ENCODE results near the gene LSM2.

LSM2 gene

DNA sequence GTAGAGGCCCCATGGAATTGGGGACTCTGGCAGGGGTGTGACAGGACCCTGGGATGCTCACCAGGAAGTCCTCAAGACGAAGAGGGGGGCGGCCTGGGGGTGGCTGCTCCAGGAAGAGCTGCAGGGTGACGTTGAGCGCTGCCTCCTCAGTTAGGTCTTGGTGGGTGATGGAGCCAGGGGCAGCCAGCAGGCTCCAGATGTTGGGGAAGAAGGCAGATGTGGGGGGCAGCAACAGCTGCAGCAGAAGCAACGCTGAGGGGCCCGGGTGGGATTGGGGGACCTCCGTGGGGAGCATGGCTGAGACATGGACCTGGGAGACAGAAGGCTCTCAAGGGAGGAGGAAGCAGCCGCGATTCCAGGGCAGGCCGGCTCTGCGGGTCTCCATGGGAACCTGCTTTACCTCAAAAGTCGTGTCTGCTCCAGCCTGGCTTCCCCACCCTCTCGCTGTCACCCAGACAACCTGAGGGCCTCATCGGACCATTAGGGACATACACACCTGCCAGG lies 30.2 kb downstream of the LSM2 start:
- FAIRE-seq = no peak

DNA sequence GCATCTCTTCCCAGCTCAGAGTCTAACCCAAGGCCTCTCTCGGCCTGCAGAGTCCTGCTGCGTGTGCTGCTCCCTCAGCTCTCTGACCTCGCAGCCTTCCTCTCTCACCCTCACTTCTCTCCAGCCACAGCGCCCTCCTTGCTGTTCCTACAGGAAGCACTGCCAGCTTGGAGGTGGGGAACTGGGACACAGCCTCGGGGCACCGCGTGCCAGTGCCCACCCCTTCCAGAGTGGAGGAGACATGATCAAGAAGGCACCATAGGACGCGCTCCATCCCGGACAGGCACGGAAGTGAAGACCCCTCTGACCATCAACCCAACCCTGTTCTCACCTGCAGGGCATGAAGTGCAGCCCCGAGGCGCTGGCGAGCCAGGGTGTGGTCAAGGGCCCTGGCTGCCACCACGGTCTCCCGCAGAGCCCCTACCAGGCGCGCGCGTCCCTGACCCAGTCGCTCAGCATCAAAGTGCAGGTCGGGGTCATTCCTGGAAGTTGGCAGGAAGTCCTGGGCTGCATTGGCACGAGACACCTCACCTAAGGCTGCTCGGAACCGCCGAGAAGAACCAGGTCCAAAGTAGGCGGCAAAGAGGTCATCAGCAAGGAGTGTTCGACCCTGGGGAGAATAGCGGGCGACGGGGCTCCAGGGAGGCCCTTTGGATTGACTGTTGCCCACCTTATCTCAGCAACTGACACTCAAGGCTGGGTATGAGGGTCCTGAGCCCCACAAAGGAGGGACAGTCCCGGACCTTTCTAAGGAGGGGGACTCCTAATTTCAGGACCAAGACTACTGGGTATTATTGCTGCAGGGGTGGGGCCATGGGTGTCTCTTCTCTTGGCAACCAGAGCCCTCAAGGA lies 30.9 kb downstream of the LSM2 start:
- FAIRE-seq = no peak

DNA sequence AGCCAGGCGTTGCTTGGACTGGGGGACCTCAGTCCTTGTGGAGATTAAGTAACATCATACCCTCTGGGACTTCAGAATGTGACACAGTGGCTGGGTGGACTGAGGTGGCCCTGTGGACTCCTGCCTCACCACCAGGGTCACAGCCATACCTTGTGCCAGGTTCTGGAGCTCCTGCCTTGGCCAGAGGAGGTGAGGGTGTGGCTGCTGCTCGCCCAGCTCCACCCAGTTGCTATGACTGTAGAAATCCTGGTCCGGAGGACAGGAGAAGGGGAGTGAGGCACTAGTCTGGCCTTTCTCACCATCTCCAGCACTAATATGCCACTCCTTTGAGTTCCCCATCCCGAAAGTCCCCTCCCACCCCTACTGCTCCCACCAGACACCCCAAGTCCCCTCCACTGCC lies 31.6 kb downstream of the LSM2 start:
- FAIRE-seq = no peak

DNA sequence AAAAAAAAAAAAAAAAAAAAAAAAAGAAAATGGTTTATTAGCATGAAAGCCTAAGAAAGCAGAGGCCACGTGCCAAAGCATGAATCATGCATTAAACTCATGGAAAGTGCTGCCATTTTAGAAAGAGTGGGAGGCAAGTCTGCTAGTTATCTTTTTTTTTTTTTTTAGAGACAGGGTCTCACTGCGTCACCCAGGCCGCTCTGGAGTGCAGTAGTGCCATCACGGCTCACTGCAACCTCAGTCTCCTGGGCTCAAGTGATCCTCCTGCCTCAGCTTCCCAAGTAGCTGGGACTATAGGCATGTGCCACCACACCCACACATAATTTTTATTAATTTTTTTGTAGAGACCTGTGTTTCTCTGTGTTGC lies 34.8 kb downstream of the LSM2 start:
- no peak for FAIRE-seq

DNA sequence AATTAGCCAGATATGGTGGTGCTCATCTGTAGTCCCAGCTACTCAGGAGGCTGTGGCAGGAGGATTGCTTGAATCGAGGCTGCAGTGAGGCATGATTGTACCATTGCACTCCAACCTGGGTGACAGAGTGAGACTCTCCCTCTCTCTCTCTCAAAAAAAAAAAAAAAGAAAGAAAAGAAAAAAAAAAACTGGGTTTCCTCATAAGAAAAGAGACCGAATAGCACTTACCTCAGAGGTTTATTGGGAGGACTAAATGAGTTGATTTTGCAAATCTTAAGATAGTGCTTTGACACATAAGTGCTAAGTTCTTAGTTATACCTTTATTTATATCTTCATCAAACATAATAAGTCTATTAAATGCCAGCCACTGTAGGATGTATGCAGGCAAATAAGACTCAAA lies 35.9 kb downstream of the LSM2 start:
- FAIRE-seq = no peak

DNA sequence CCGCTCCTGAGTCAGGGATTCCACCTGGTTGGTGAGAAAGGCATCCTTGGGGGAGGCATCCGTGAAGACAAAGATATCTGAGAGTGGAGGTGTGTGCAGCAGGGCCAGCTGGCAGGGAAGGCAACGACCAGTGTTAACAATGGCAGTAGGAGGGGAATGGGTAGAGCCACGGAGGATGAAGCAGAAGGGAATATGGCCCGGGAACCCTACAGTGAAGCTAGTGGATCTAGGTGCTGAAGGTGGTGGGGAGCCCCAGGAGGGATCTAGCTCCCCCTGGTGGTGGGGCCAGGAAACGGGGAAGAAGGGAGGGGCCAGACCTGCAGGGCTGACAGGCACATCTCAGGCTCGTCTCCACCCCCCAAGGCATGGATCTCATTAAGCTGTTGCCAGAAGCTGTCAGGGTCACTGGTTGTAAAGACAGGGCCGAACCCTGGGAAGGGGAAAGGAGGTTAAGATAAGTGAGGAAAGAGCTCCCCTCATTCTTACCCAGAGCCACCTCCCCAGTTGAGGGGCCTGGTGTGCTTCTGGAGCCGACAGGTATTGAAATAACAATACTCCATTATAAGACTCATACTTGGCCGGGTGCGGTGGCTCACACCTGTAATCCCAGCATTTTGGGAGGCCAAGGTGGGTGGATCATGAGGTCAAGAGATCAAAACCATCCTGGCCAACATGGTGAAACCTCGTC lies 36.9 kb downstream of the LSM2 start:
- no peak for FAIRE-seq

DNA sequence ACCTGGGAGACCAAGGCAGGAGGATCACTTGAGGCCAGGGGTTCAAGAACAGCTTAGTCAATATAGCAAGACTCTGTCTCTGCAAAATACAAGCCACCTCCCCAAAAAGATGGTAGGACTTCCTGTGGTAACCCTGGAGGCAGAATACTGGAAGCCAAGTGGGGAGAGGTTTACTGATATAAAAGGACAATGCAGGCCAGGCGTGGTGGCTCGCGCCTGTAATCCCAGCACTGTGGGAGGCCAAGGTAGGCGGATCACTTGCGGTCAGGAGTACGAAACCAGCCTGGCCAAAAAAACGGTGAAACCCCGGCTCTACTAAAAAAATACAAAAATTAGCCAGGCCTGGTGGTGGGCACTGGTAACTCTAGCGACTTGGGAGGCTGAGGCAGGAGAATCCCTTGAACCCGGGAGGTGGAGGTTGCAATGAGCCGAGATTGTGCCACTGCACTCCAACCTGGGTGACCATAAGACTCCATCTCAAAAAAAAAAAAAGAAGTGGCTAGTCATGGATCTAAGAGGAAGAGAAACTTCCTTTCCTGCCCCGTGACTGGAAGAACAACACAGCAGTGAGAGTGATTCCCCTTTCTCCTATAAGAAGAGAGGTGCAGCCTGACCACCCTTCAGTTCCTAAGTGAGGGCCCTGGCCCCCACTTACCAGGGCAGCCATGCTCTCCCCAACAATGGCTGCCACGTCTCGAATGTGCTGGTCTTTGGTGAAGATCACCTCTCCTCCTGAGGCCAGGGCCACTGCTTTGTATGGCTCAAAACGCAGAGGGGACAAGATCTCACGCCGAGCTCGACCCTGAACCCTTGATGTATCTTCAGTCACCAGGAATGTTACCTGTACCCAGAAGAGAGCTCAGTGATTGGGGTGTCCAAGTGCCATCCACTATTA lies 38.2 kb downstream of the LSM2 start:
- FAIRE-seq = no peak

DNA sequence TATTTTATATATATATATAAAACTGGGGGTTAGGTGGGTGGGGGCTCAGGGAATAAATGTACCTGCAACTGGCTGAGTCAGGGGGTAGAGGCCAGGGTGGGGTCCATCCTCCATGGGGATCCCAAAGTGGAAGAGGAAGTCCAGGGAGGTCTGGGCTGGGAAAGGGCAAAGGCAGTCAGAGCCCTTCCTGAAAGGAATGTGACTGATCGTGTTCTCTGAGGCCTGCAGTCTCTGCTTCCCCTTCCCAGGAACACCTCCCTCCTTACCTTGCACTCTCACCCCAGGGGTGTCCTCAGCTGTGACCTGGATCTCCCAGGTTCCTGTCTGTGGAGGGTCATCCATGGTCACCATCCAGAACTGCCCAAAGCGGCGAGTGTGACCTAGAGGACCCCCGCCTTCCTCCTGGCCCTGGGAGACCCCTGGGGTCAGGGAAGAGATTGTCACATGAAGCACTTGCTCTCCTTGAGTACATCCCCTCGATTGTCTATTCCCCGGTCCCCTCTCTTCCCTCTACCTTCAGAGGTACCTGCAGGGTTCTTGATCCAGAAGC lies 39.6 kb downstream of the LSM2 start:
- no peak for FAIRE-seq

DNA sequence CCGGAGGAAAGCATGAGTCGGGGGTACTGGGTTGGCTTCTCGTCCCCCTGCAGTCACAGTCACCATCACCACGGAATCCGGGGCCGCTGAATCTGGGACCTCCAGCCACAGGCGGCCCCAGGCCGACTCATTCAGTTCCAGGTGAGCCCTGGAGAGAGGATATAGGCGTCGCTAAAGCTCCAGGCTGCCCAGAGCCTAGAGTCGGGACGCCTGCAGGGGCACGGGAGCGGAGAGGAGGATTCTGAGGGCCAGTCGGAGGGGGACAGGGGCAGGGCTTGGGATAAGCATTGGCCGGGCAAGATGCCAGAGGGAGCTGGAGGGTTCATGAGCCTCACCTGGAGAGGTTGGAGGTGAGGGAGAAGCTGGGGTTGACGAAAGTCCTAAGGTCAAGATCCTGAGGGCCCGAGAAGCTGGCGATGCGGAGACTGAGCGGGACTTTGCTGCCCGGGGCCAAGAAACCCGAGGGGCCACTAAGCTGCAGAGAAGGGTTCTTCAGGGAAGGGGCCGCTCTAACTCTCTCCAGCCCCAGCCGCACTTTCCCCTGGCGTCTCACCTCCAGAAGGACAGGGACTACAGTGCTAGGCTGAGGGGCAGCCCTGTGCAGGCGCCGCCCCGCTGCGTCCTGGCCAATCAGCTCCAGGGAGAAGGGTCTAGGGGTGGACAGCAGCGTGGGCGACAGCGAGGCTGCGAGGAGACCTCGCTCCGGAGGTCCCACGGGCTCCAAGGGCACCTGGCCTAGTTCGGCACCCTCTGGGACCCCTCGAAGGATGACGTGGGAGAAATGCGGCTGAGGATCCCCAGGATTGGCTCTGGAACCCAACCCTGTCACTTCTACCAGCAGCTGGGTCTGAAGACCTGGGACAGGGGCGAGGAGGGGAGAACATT lies 40.6 kb downstream of the LSM2 start:
- FAIRE-seq = no peak

DNA sequence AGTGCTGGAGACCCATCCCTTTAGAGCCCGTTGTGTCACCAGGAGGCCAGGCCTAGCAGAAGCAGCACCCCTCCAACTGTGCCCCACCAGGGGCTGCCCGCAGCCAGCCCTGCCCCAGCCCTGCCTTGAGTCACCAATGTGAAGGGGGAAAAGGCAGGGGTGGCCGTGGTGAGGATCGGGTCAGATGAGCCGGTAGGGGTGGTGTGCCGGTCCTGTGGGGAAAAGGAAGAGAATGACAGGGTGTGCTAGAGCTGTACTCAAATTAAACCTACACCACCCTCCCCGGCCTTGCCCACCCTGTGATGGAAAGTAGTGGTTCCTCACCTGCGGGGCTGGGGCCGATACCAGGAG lies 41.2 kb downstream of the LSM2 start:
- no peak for FAIRE-seq

DNA sequence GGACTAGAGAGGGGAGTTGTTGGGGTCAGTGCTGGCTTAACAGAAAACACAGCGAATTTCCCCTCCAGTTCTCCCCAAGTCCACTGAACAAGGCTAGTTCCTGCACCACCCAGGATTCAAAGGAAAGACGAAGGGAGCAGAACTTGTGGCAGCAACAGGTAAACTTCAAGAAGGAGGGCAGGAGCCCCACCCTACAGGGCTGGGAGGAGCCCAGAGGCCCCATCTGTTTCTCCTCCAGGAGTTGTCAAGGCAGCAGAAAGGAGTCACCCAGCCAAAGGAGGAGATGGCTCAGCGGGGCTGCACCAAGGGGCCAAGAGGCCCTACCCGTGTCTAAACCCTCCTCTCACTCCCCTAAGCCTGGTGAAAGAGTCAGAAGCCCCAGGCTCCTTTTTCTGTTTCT lies 42.6 kb downstream of the LSM2 start:
- no peak for FAIRE-seq

DNA sequence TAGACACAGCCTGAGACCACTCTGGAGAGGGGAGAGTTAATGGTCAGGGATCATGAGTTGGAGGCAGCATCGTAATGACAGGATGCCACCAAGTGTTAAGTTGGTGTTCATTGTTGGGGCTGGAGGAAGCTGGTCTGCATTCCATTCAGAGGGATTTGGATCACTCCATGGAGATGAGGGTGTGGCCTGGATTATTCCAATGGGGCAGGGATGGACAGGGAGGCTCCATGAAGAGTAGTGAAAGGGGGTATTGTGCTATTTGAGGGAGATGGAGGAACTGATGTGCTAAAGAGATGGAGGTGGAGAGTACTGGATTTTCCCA lies 43.2 kb downstream of the LSM2 start:
- no peak for FAIRE-seq

DNA sequence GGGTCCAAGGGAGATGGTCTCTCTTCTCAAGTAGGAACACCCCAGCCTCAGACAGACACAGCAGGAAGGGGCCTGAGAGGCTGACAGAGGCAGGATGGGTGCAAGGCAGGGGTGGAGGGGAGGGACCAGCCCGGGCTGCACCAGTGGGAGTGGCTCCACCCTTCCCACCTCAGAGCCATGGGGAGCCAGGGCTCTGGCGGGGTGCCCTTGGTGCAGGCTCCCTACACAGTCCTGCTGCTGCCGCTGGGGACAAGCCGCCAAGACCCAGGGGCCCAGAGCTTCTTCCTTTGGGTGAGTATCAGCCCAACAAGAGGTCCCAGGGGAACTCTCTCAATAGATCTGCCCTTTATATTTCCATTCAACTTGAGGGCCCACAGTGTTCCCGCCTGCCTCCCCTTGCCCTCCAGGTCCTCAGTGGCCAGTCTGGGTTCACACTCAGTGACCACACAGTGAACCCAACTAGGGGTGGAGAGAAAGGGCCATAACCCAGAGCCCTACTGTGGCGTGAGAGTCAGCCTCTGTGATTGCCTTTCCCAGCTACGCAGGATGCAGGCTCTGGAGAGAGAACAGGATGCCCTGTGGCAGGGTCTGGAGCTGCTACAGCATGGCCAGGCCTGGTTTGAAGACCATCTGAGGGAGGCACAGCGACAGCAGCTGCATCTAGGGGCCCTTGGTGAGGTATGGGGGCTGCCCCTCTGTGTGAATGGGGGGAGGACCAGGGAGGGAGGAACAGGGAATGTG lies 43.7 kb downstream of the LSM2 start:
- FAIRE-seq = no peak

DNA sequence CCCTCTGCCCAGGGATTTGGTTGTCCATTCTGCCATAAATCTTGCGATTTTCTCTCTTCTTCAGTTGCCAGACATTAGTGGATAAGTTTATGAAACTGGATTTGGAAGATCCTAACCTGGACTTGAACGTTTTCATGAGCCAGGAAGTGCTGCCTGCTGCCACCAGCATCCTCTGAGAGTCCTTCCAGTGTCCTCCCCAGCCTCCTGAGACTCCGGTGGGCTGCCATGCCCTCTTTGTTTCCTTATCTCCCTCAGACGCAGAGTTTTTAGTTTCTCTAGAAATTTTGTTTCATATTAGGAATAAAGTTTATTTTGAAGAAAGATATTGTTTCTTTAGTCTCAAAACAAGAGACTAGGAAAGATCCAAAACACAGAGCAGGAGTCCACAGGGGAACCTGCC lies 44.4 kb downstream of the LSM2 start, which contains the start of gene SAPCD1:
TSS of gene SAPCD1 (plus strand) at position 301 of the 400 bp plus-strand sequence. CDS start 399 bp downstream, outside the sequence.
- no peak for FAIRE-seq

DNA sequence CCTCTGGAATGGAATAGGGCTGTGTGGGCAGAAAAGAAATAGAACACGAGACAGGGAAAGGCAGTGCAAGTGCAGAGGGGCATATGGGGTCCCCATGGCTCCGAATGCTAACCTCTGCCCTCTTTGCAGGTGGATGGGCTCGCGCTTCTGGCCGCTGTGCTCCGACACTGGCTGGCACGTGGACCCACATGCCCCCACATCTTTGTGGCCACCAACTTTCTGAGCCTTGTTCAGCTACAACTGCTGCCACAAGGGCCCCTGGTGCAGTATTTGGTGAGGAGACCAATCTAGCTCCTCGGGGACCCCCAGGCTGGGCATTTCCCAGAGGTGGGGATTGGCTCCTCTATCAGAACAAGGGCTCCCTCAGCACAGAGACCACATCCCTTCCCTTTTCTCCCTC lies 45.4 kb downstream of the LSM2 start:
- no peak for FAIRE-seq

DNA sequence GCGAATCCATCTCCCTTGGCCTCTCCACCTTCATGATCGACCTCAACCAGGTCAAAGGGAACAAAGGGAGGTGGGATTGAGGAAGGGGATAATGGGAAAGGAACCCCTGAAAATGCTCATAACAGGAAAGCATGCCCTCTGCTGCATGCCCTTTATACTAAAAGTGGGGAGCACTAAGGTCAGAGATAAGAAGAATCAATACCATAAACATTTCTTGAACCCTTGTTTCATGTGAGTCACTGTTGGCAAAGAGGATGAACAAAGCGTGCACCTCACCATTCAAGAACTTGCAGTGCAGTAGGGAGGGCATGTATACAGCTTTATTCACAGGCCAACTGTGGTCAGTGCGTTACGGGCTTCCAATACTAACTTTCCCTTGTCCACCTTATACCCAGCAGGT lies 46.0 kb downstream of the LSM2 start:
- FAIRE-seq = no peak

DNA sequence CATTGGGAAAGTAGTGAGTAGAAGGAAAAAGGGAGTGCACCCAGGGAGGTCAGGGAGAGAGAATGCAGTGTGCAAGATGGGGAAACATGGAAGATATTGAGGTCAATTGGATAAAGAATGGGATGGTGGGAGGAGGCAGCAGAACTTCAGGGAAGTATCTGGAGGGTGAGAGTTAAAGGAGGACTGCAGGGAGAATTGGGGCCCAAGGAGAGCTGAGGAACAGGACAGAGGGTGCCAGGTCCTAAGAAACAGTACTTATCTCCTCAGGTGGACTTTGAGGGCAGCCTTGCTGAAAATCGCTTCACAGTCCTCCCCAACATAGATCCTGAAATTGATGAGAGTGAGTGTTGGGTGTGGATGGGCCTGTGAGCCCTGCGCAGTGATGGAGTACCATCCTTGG lies 48.5 kb downstream of the LSM2 start:
- FAIRE-seq = no peak

DNA sequence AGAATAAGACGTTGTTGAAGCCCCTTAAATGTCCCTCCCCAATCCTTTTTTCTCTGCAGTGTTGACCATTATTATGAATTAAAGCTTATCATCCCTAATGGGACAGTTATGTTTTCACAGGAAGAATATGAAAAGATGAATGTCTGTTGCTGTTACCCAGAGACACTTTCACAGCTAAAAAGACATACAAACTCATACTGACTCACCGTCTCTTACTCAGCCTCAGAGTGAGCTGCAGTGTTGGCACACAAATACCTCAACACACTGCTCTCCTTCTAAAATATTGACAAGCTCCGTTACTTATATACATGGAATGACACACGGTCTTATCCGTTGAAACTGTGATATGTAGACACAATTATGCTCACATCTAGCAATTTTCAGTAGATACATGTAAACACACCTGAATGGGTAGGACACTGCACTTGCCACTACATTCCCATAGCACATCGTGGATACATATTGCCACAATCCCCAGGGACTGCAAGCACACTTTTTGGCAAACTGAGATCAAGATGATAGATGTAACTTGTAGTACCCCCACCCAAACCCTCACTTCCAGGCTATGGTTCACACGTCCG lies 53.9 kb downstream of the LSM2 start:
- FAIRE-seq = no peak

DNA sequence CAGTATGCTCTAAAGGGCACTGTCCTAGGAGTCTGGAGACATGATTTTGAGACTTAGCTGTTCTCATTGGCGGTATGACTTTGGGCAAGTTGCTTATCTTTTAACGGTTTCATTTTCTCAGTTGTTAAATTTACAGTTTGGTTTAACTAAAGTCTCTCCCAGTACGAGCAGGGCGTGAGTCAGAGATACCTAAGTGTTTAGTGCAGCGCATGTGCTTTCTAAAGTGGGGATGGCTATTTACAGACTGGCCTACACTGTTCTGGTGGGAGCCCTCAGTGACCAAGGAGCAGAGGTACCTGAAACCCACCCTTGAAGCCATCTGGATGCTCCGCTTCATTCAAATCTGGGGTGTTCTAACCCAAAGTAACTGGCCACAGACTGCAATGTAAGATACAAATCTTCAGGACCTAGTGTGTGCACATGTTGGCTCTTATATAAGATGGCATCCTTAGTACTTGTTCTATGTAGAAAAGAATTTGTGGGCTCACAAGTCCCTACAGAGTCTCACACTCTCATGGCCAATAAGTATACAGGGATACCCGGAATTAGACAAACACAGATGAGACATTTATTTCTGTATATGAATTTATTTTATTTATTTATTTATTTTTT lies 56.2 kb downstream of the LSM2 start:
- FAIRE-seq = no peak

DNA sequence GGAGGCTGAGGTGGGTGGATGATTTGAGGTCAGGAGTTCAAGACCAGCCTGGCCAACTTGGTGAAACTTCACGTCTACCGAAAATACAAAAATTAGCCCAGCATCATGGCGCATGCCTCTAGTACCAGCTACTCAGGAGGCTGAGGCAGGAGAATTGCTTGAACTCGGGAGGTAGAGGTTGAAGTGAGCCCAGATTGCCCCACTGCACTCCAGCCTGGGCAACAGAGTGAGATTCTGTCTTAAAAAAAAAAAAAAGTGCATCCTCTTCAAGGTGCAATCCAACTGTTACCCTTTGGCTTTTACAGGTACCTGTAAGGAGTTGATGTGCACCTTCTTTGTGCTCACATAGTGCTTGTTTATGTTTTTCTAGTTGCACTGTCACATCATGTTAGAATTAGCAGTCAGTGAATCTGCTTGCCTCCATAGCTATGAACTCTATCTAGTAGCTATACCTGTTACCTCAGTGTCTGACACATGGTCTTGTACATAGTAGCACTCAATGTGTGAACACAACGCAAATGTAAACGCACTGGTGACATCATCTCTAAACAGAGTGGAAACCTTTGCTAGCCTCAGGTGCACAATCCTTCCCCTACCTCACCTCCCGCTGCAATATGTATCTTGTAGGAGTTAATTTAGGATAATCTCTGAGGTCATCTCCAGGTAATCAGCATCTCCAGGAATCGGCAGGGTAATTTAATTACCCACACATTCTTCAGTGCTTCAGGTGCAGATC lies 57.3 kb downstream of the LSM2 start:
- no peak for FAIRE-seq

Measured in A204.1 (cell line).